Astrocyte (in vitro differentiated cells and primary cell): ENCODE results near the gene MRPL1. TPM values are rescaled to one million over a fixed set of nuclear protein-coding genes. Genes with fewer than 3 reads are reported as not detected.
A peak's percentile ranks its signal among the peaks of the same experiment; 100 is the strongest.

Experiments
- DNase-seq: peaks from one replicate; pipeline ENCODE4 v3.0.0-alpha.2; 2010; ENCODE audit warnings: low read depth
- FAIRE-seq: peaks from 2 replicates; lab custom pipeline; 2011; peaks lifted over from hg19 to GRCh38; lab: Jason Lieb, UNC
- H2AFZ ChIP-seq: 2 replicates; pipeline ENCODE4 v1.6.0; 2012; ENCODE audit warnings: low read depth, low read length, inconsistent platforms
- H3K27ac ChIP-seq: 2 replicates; pipeline ENCODE4 v1.5.1; 2011; ENCODE audit warnings: low read depth, low read length, inconsistent platforms
- H3K27me3 ChIP-seq: 2 replicates; pipeline ENCODE4 v1.6.0; 2011; ENCODE audit warnings: low read length, inconsistent platforms; ENCODE audit not compliant: insufficient read depth
- H3K36me3 ChIP-seq: 2 replicates; pipeline ENCODE4 v1.5.1; 2011; ENCODE audit warnings: low read length, inconsistent platforms; ENCODE audit not compliant: insufficient read depth
- H3K4me1 ChIP-seq: 2 replicates; pipeline ENCODE4 v1.5.1; 2011; ENCODE audit warnings: low read length, inconsistent platforms; ENCODE audit not compliant: insufficient read depth
- H3K4me2 ChIP-seq: 2 replicates; pipeline ENCODE4 v1.6.0; 2012; ENCODE audit warnings: low read length, inconsistent platforms
- H3K4me3 ChIP-seq: 2 replicates; pipeline ENCODE4 v1.5.1; 2011; ENCODE audit warnings: low read depth, mild to moderate bottlenecking, low read length, inconsistent platforms; ENCODE audit not compliant: insufficient read depth
- H3K79me2 ChIP-seq: 2 replicates; pipeline ENCODE4 v1.6.0; 2012; ENCODE audit warnings: mild to moderate bottlenecking, low read length, inconsistent platforms; ENCODE audit not compliant: insufficient read depth
- H3K9ac ChIP-seq: 2 replicates; pipeline ENCODE4 v1.6.0; 2012; ENCODE audit warnings: mild to moderate bottlenecking, low read length, inconsistent platforms
- H3K9me3 ChIP-seq: 2 replicates; pipeline ENCODE4 v1.5.1; 2012; ENCODE audit warnings: low read depth, mild to moderate bottlenecking, low read length, inconsistent platforms; ENCODE audit not compliant: insufficient read depth
- H4K20me1 ChIP-seq: 2 replicates; pipeline ENCODE4 v1.6.0; 2012; ENCODE audit warnings: low read length, inconsistent platforms; ENCODE audit not compliant: insufficient read depth
- H3K27ac Mint-ChIP-seq: one replicate; pipeline ENCODE4 v1.8.0; 2021; ENCODE audit warnings: mild to moderate bottlenecking, mixed read lengths; ENCODE audit not compliant: unreplicated experiment
- H3K27me3 Mint-ChIP-seq: one replicate; pipeline ENCODE4 v1.8.0; 2021; ENCODE audit warnings: low read depth, mixed read lengths; ENCODE audit not compliant: unreplicated experiment
- H3K36me3 Mint-ChIP-seq: one replicate; pipeline ENCODE4 v1.8.0; 2021; ENCODE audit warnings: low read depth, mixed read lengths; ENCODE audit not compliant: unreplicated experiment
- H3K4me1 Mint-ChIP-seq: one replicate; pipeline ENCODE4 v1.8.0; 2021; ENCODE audit warnings: low read depth, mixed read lengths; ENCODE audit not compliant: unreplicated experiment
- H3K4me3 Mint-ChIP-seq: one replicate; pipeline ENCODE4 v1.8.0; 2021; ENCODE audit warnings: mild to moderate bottlenecking, moderate library complexity, mixed read lengths; ENCODE audit not compliant: unreplicated experiment
- H3K9me3 Mint-ChIP-seq: one replicate; pipeline ENCODE4 v1.8.0; 2021; ENCODE audit warnings: mild to moderate bottlenecking, mixed read lengths; ENCODE audit not compliant: unreplicated experiment
- CTCF ChIP-seq: IDR thresholded peaks from 2 replicates; pipeline ENCODE4 v1.5.1; 2011; ENCODE audit warnings: low read depth, mild to moderate bottlenecking, inconsistent platforms, low read length, moderate library complexity; ENCODE audit not compliant: insufficient read depth
- EZH2 ChIP-seq: IDR thresholded peaks from 2 replicates; pipeline ENCODE4 v1.6.1; 2012; ENCODE audit warnings: mild to moderate bottlenecking, low read length, inconsistent platforms; ENCODE audit not compliant: insufficient read depth
- total RNA-seq: library from RNA; stranded (reverse); gene quantifications from 2 replicates; pipeline ENCODE4 v1.2.1, GENCODE V29; 2021

The MRPL1 gene
- total RNA-seq, 1 donor from 2014 or later, result 33.2 TPM

- Mint-ChIP-seq H3K9me3 (peaks cover 13% of the 10 kb centered on the region), H3K27me3 (no peaks in the 10 kb centered on the region), H3K27ac (no peak overlapping the region), H3K4me3 (no peak overlapping the region), H3K4me1 (peaks cover 25% of the 10 kb centered on the region), H3K36me3 (peaks cover 19% of the 10 kb centered on the region)
- no peak overlapping the region for H2AFZ ChIP-seq
- FAIRE-seq (no peak), DNase-seq (peak; percentile 30)
- H3K27me3 ChIP-seq, result no peaks in the 10 kb centered on the region
- H3K79me2 ChIP-seq, result no peaks in the 10 kb centered on the region
- no peaks in the 10 kb centered on the region for H4K20me1 ChIP-seq
- H3K27ac ChIP-seq, result no peak overlapping the region
- no peak for TF ChIP-seq EZH2
- TF ChIP-seq CTCF, result no peak
- H3K4me1 ChIP-seq, result peaks cover 17% of the 10 kb centered on the region
- no peak overlapping the region for H3K4me3 ChIP-seq
- H3K9me3 ChIP-seq, result no peaks in the 10 kb centered on the region
- no peaks in the 10 kb centered on the region for H3K36me3 ChIP-seq
- no peak overlapping the region for H3K9ac ChIP-seq
- no peak overlapping the region for H3K4me2 ChIP-seq
Observed at GRCh38 chr4:77927991-77928925, 65.6 kb downstream of the MRPL1 start.

- Histone ChIP-seq H3K4me3 (no peak overlapping the region), H3K9ac (no peak overlapping the region), H3K9me3 (no peaks in the 10 kb centered on the region), H4K20me1 (no peaks in the 10 kb centered on the region), H3K36me3 (no peaks in the 10 kb centered on the region), H3K27me3 (no peaks in the 10 kb centered on the region), H3K4me1 (peaks cover 17% of the 10 kb centered on the region), H2AFZ (no peak overlapping the region), H3K4me2 (no peak overlapping the region), H3K27ac (no peak overlapping the region), H3K79me2 (no peaks in the 10 kb centered on the region)
- H3K27me3 Mint-ChIP-seq, result no peaks in the 10 kb centered on the region
- peak overlapping the region; percentile 95 for H3K27ac Mint-ChIP-seq
- no peak for FAIRE-seq
- peaks cover 16% of the 10 kb centered on the region for H3K36me3 Mint-ChIP-seq
- TF ChIP-seq EZH2, result no peak
- no peak for TF ChIP-seq CTCF
- peaks cover 25% of the 10 kb centered on the region for H3K4me1 Mint-ChIP-seq
- DNase-seq, result no peak
- H3K9me3 Mint-ChIP-seq, result peaks cover 6% of the 10 kb centered on the region
- no peak overlapping the region for H3K4me3 Mint-ChIP-seq
Observed at GRCh38 chr4:77930154-77930639, 67.6 kb downstream of the MRPL1 start.
